ENCODE data around the gene SCAMP5.

The SCAMP5 gene

DNA sequence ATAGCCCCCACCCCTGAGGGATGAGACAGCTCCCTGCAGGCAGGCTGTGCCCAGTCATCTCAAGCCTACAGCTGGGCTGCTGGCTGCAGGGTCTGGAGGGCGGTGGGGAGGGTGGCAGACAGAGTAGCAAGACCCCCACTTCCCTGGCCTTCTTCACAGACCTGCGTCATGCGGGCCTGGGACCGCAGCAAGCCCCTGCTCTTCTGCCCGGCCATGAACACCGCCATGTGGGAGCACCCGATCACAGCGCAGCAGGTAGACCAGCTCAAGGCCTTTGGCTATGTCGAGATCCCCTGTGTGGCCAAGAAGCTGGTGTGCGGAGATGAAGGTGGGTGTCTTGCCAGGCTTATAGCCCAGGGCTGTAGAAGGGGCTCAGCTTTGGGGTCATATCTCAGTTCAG is 53.0 kb downstream of the SCAMP5 start:
- DNase-seq (ENCODE audit: low read depth) = no peak

DNA sequence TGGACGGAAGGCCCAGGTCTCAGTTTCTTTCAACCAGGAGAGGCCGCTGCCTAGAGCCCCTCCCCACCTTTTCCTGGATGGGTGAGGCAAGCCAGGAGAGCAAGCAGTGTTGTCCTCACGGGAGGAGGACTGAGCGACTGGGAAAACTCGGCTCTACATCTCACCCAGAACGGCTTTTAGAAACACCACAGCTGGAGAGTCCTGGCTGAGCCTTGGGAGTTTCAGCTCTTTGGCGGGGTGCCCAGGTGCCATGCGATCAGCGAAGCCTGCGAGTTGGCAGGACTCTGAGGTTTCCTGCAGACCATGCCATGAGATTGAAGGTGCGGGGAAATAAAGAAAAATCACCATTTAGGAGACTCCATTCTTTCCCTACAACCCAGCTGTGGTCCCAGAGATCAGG is 54.0 kb downstream of the SCAMP5 start:
- DNase-seq (ENCODE audit: low read depth) = no peak

GRCh38 chr15:75050283-75050682 is 54.9 kb downstream of the SCAMP5 start:
- DNase-seq (ENCODE audit: low read depth) = no peak

GRCh38 chr15:75051191-75051608 is 55.8 kb downstream of the SCAMP5 start:
- no peak for DNase-seq (ENCODE audit: low read depth)

DNA sequence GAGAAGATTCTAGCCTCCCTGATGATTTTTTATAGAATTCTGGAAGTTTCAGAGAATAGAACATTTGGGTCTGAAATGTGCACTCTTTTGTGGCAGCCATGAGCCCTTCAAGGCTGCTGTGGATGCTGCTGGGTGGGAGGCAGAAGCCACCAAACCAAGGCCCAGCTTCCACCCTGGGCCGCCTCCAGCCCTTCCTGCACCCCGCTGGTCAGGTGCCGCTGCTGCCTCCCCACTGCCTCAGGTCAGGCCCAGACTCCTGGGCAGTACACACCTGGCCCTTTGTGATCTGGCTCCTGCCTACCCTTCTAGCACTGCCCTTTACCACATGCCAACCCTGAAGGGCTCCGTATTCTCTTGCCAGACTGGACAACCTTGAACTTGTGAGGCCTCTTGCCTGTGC is 56.3 kb downstream of the SCAMP5 start:
- DNase-seq (ENCODE audit: low read depth) = no peak

DNA sequence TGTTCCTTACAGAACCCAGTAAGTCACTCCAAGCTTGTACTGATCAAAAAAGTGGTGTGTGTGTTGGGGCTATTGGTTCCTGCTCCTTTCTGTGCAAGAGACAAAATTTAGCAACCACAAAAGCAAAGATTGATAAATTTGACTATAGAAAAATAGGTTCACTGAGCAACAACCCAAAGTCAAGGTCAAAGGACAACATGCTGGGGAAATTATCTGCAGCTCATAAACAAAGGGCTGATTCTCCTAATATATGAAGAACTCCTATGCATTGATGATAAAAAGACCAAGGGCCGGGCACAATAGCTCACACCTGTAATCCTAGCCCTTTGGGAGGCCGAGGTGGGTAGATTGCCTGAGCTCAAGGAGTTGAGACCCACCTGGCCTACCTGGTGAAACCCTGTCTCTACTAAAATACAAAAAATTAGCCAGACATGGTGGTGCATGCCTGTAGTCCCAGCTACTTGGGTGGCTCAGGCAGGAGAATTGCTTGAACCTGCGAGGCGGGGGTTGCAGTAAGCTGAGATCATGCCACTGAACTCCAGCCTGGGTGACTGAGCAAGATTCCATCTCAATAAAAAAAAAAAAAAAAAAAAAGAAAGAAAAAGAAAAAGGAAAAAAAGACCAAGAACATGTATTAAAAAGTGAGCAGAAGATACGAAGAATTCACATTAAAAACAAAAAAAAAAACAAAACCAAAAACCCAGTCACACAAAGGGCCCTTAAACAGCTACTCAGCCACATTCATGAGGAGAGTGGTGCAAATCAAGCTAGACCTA is 57.8 kb downstream of the SCAMP5 start:
- no peak for DNase-seq (ENCODE audit: low read depth)

DNA sequence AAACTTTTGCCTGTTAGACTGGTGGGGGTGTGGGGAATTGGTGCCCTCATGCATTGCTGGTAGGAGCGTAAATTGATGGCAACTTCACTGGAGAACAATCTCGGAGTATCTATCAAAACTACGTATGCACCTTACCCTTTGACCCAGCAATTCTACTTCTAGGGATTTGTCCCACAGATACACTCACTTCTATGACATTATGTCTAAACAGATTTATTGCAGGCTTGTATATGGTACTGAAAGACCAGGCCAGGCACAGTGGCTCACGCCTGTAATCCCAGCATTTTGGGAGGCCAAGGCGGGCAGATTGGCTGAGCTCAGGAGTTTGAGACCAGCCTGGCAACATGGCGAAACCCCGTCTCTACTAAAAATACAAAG is 58.4 kb downstream of the SCAMP5 start:
- DNase-seq (ENCODE audit: low read depth) = no peak

GRCh38 chr15:75054172-75054897 is 59.0 kb downstream of the SCAMP5 start:
- DNase-seq (ENCODE audit: low read depth) = no peak

DNA sequence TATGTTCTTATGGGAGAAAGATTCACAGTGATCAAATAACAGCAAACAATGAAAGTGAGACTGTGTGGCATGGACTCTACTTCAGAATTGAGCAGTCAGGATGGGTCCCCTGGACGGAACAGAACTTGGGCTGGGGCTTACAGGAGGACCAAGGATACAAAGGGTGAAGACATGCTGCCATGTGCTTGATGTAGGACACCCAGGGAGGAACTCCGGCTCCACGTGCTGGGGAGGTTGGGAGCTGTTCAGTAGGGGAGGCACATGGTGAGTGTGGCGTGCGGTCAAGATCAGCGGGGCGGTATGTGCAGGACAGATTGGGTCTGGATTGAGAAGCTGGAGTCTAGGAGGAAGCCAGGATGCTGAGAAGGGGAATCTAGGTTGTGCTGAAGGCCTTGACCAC is 60.7 kb downstream of the SCAMP5 start:
- no peak for DNase-seq (ENCODE audit: low read depth)

DNA sequence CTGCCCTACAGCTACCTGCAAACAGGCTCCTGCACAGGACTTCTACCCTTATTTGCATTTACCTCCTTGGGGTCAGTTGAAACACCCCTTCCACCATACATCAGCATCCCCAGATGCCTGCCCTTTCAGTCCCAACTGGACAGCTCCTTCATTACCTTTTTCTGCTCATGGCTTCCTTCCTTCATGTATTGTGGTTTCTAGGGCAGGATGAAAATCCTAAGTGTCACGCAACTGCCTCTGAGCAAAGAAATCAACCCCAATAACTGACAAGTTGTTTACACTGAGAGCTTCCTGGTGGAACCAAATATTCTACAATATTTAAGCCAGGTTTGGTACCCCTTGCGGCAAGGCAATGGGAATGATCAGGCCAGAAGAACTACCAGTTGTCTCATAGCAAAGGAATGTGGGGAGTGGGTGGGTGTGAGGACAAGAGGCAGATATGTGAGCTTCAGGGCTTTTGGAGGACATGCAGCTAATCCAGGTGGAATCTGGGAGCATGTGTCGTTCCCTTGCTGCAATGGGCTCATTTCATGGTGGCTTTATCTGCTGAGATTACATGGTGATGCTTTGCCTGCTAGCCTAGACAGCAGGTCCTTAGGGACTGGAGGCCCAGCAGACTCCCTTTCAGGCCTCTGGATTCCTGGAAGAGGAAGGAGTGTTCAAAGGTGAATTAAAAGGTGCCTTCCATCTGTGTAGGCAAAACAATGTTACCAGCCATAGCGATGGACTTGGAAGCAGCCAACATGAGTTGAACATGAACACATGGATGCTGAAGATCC is 63.0 kb downstream of the SCAMP5 start:
- DNase-seq (ENCODE audit: low read depth) = no peak

DNA sequence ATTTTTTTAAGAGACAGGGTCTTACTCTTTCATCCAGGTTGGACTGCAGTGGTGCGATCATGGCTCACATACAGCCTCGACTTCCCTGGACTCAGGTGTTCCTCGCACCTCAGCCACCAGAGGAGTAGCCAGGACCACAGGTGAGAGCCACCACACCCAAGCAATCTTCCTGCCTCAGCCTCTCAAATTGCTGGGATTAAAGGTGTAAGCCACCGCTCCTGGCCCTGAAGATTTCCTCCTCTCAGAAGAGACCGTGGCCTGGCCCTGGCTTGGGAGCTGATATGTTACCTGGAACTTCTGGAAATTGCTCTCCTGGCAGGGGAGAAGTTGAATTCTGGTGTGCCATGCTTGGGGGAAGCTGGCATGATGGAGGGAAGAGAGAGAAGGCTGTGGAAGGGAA is 64.2 kb downstream of the SCAMP5 start:
- no peak for DNase-seq (ENCODE audit: low read depth)

DNA sequence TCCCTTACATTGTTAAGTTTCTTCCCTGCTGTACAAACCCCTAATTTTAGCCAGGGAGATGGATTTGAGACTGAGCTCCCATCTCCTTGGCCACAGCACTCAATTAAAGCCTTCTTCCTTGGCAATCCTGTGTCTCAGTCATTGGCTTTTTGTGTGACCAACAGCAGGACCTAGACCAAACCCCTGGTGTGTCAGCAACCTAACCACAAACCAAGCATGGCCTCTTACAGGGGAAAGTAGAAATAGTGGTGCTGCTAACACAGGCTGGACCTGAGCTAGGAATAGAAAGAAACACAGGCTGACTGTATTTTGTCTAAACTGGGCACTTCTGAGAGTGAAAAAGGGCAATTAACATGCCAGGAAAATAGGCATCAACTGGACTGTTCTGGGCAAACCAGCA is 65.9 kb downstream of the SCAMP5 start:
- DNase-seq (ENCODE audit: low read depth) = peak; percentile 36

DNA sequence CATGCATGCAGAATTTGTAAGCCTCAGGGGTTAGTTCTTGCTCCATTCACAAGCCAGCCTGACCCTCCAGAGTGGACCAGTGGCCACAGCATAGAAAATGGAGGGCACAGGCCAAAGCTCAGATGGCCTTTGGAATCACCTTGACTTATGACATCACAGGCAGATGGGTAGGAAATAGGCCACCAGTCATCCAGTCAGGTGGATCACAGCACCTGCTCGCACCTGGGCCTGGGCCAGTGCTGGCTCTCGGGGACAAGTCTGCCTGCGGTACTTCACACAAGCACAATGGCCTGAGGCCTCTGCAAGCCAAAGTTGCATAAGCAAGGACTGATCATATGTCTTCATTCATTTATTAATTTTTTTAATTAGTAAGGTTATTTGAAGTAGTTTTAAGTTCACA is 67.3 kb downstream of the SCAMP5 start:
- DNase-seq (ENCODE audit: low read depth) = no peak

GRCh38 chr15:75063338-75063737 is 68.0 kb downstream of the SCAMP5 start:
- DNase-seq (ENCODE audit: low read depth) = peak; percentile 45

- DNase-seq (ENCODE audit: low read depth) = no peak
Observed at GRCh38 chr15:75063889-75064288, 68.5 kb downstream of the SCAMP5 start.

- no peak for DNase-seq (ENCODE audit: low read depth)
Observed at GRCh38 chr15:75064846-75065245, 69.5 kb downstream of the SCAMP5 start.

DNA sequence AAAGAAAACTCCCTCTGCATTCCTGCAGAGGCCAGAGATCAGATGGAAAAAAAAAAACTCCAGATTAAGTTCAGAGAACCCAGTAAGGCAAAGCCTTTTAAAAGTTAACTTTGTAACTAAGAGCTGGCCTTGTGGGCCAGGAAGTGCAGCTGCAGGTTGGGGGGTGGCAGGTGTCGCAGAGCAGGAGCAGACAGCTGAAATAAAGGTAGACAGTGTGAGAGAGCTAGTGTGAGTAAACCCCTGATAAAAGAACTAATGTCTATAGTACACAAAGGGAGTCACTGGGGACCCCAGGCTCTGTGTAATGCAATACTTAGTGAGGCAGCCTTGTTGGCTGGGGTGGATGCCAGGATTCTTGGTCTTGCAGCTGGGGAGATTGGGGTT is 70.1 kb downstream of the SCAMP5 start:
- DNase-seq (ENCODE audit: low read depth) = no peak

- DNase-seq (ENCODE audit: low read depth) = no peak
Observed at GRCh38 chr15:75065851-75066509, 70.6 kb downstream of the SCAMP5 start.

DNA sequence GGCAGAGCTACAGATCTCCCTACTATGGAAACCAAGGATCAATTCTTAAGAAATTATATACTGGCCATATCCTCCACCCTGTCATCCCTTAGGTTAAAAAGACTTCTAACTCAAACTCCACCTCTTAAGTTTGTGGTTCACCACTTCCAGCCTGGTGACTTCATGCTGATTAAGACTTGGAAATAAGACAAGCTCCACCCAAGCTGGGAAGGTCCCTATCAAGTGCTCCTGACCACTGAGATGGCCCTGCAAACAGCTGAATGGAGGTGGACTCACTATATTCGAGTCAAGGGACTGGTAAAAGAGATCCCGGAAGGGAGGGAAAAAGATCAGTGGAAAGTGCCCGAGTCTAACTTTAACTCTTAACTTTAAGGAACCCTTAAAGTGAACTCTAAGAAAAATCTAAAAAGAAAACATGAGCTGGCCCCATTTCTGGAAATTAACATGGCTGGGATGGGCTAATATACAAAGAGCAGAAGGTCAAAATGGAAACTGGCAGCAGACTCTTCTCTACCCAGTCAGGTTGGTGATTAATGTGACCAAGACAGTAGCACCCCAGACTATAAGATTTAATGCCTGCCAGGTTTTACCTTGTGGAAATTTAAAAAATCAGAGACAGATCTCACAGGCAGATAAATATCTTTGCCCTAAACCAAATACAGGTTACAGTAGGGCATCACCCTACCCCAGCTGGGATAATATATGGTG is 71.9 kb downstream of the SCAMP5 start:
- DNase-seq (ENCODE audit: low read depth) = peak; percentile 63

DNA sequence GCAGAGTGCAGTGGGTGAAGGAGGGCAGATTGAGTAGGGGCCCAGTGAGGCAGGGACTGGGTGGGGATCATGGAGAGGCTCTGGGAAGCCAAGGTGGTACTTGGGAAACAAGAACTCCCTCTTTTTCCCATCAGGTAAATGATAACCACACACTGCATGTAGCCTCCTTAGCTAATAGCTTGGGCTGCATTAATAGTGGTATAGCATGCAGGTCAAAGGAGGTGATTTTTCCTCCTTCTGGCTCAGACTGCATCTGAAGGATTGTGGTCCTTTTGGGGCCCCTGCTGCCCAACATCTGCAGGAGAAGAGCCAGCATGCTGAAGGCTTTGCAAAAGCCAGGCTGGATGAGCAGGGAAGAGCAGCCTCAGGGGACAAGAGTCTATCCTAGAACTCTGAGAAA is 73.4 kb downstream of the SCAMP5 start:
- DNase-seq (ENCODE audit: low read depth) = no peak

DNA sequence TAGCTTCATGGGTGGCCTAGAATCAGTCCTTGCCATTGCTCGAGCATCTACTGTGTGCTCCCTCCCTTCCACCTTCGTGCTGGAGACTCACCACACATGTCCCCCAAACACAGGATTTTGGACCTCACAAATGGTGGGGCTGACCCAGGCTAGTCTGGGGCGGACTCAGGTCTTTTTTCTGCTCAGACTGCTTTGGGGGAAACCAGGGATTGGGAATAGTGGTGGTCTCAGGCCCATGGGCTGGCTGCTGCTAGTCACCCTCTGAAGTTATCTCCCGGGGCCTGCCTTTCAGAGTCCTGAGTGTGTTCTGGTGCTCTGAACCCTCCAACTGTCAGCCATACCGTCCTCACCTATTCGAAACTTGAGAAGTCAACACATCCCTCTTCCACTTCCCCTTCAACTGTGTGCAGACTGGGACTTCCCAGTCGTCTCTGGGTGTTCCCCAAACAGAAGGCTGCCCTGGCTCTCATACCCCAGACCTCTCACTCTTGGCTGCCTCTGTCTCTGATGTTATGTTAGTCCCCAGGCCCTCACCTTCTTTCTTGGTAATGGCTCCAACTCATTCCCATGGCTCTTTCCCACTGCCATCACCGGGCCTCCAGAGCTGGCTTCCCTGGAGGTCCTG is 74.0 kb downstream of the SCAMP5 start:
- DNase-seq (ENCODE audit: low read depth) = no peak

All from stromal cell of bone marrow (primary cell).